GM19035 (cell line): ENCODE data around the gene WDR12.
"Not testable (repeated sequence)": the region's sequence is repeated elsewhere in the genome, so short reads cannot be mapped to it uniquely, and the experiment has no call there.

Experiments used
- ATAC-seq: cut with Tn5 transposase; IDR thresholded peaks from one replicate; pipeline ENCODE4 v1.9.1; 2021; ENCODE audit not compliant: unreplicated experiment

Gene WDR12

DNA sequence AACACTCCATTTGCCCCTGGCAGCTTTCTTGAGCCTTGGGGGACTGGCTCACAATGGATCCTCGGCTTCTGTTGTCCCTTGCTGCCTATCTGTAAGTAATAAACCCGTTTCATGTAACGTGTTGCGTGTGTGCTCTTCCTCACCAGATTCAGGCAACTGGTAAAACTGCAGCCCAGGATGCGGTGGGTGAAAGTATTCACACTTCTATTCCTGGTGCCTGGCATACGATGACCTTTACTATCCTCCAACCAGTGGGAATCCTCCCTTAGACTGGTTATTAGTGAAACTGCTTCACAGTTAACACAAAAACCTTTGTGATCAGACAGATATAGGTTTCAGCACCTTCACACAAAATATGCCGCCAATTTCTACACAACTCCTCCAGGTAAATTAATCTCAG lies 26.3 kb downstream of the WDR12 start:
- ATAC-seq, result no peak

DNA sequence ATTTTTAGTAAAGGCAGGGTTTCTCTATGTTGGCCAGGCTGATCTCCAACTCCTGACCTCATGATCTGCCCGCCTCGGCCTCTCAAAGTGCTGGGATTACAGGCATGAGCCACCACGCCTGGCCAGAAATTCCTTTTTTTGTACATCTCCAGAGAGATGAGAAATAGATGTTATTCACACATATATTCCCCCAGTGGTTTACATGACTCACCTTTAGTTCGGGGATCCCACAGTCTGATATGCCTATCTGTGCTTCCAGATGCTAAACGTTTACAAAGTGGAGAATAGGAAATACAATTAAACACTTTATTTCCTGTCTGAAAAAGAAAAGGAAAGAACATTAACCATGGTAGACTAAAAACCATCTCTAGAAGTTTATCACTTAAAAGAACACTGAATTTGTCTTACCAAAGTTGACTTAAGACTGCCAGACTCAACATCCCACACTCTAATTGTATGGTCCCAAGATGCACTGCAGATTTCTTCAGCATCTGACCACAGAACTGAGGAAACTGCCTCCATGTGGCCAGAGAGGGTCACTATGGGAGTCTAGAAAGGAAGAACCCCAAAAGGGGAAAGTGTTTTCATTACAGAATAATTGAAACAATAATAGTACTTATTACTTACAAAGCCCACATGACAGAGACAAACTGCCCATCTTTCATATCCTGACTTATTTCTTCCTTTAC lies 27.3 kb downstream of the WDR12 start:
- ATAC-seq, result no peak

DNA sequence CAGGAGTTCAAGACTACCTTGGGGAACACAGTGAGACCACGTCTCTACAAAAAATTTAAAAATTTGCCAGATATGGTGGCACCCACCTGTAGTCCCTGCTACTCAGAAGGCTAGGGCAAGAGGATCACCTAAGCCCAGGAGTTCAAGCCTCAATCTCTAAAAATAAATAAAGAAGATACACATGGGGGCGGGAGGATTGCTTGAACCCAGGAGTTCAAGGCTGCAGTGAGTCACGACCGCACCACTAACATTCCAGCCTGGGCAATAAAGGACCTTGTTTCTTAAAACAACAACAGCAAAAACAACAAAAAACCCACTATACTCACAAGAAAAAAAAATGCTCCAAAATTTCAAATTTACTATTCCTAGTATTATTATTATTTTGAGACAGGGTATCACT lies 29.9 kb downstream of the WDR12 start:
- no peak for ATAC-seq

DNA sequence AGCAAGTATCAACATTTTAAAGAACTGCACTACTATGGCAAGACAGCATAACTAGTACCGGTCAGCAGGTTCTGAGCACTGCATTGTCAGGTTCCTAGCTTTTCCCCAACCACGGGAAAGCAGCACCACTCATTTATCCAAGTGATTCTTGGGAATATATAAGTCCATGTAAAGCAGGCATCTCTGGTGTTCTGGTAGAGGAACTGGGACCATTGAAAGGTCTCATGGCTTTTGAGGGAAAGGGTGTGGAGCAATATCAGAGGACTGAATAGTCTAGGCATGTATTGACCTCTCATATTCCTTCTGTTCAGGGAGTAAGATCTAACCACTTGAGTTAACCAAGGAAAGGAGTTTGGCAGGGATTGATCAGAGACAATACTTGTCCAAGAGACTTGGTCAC lies 33.8 kb downstream of the WDR12 start:
- no peak for ATAC-seq

DNA sequence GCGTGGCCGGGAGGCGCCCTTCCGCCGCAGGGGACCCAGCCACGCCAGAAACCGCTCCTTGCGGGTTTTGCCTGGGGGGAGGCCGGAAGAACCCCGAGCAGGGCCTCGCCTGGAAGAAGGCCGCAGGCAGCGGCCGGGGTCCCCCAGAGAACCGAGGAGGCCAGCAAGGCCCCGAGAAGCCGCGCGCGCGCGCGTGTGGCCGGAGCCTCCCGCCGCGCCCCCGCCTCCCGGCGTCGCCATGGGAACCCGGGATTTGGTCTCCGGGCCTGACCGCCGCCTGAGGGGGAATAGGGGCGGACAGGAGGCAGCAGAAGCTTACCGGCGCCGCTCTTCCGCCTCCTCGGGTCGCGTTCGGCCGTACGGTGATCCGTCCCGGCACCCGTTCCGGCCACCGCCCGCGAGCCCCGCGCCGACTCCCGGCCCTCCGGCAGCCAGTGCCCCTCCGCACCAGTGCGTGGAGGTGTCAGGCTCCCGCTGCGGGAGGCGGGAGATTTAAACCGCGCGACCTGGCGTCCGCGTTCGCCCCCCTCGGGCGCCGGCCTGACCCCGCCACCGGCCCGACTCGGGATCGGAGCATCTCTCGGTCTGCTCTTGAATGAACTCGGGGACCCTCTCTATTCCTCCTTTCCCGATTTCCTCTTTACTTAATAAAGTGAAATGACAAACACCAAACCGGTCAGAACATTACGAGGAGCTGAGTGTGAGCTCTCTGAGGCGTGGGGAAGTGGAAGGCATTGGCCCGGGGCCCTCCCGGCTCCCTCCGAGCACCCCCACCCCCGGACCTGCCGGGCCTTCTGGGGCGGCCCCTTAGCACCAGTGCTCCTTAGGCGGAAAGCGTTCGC lies 40.0 kb downstream of the WDR12 start, which contains the start of gene ICA1L:
ICA1L (minus strand) TSS at position 467 of the 842 bp plus-strand sequence. CDS start 42,757 bp downstream, outside the sequence.
- peak; percentile 56 for ATAC-seq

DNA sequence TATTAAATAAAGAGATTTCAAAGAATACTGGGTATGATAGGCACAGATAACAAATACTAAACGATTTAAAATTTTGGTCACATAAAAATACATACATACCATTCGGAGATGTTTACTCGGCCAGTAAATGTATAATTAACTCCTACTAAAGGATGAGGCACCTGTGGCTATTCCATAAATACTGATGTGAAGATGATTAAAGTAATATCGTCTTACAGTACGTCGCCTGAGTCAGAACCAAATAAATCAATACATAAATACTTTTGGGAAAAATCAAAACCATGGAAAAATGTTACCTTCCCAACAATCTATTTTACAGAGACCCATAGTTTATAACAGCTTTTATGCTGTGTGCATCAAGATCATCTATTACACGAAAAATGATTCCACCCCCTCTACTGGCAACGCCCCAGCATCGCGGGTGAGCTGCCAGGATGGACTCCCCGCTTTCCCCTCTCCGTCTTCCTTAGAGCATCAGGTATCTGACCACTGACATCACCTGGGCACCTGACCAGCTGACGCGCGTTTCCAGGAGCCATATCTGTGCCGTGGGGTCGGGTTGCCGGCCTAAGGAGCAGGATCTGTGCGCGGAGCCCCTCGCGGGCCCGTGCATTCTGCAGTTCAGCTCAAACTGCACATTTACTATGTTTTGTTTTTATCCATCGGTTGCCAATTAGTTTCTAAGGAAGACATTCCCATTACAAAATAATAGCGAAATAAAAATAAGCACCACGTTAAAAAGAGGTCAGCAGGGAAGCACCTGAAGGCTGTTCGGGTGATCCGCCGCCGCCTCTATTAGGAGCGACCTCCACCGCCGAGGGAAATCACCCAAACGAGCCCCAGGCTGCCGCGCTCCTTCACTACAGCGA lies 40.8 kb downstream of the WDR12 start:
- ATAC-seq, result peak; percentile 81

DNA sequence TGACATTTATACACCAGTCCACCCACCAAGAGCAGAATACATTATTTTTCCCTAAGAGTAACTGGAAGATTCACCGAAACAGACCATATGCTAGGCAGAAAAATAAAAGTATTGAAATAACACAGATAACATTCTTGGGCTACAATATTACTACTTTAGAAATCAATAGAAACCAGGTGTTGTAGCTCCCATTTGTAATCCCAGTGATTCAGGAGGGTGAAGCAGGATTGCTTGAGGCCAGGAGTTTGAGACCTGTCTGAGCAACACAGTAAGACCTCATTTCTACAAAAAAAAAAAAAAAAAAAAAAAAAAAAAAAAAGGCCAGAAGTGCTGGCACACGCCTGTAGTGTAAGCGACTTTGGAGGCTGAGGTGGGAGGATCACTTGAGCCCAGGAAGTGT lies 49.5 kb downstream of the WDR12 start:
- ATAC-seq, result no peak

DNA sequence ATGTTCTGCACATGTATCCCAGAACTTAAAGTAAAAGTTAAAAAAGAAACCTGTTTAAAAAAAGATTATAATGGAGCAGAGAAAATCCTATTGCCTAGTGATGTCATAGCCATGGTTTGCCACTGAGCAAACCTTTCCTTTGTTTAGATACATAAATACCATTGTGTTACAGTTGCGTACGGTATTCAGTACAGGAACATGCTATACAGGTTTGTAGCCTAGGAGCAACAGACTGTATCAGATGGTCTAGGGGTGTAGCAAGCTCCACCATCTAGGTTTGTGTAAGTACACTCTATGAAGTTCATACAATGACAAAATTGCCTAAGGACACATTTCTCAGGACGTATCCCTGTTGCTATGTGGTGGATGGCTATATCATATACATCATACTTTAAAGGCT lies 52.9 kb downstream of the WDR12 start:
- no peak for ATAC-seq

DNA sequence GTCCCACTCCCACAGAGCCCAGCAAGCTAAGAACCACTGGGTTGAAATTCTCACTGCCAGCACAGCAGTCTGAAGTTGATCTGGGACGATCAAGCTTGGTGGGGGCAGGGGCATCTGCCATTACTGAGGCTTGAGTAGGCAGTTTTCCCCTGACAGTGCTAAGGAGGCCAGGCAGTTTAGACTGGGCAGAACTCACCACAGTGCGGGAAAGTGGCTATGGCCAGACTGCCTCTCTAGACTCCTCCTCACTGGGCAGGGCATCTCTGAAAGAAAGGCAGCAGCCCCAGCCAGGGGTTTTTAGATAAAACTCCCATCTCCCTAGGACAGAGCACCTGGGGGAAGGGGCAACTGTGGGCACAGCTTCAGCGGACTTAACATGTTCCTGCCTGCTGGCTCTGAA lies 62.1 kb downstream of the WDR12 start:
- not testable (repeated sequence) for ATAC-seq

DNA sequence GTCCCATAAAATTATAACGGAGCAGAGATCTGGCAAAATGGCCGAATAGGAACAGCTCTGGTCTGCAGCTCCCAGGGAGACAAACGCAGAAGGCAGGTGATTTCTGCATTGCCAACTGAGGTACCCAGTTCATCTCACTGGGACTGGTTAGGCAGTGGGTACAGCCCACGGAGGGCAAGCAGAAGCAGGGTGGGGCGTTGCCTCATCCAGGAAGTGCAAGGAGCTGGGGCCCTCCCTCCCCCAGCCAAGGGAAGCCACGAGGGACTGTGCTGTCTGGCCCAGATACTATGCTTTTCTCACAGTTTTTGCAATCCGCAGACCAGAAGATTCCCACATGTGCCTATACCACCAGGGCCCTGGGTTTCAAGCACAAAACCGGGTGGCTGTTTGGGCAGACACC lies 62.7 kb downstream of the WDR12 start:
- peak; percentile 31 for ATAC-seq

DNA sequence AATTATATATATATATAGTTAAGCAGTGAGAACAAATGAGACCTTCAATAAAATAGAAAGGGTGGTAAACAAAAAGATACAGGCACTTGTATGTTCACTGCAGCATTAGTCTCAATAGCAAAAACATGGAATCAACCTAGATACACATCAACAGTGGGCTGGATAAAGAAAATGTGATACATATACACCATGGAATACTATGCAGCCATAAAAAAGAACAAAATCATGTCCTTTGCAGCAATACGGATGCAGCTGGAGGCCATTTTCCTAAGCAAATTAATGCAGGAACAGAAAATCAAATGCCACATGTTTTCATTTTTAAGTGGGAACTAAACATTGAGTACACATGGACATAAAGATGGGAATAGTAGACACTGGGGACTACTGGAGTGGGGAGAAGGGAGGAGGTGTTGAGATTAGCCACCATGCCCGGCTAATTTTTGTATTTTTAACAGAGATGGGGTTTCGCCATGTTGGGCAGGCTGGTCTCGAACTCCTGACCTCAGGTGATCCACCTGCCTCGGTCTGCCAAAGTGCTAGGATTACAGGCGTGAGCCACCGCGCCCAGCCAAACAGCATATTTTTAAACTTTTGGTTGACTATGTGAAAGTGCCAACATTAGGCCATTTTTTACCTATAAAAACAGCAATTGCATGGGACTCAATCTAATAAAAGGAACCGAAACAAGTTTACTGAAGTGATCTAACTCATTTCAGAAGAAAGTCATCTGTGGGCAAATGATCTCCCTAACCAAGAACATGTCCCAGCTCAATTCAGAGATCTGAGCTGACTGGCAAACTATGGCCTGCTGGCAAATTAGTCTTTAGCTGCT lies 63.6 kb downstream of the WDR12 start:
- peak; percentile 70 for ATAC-seq

DNA sequence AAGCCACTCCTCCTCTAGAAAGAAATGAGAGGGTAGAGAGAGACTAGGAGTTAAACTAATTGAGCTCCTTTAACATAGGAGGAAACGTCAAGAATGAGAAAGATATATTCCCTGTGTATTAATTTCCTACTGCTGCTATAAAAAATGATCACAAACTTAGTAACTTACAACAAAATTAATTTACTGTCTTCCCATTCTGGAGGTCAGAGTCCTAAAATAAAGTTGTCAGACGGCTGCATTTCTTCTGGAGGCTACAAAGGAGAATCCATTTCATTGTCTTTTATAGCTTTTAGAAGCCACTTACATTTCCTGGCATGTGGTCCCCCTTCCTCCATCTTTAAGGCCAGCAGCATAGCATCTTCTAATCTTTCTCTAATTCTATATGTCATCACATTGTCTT lies 66.8 kb downstream of the WDR12 start:
- no peak for ATAC-seq

DNA sequence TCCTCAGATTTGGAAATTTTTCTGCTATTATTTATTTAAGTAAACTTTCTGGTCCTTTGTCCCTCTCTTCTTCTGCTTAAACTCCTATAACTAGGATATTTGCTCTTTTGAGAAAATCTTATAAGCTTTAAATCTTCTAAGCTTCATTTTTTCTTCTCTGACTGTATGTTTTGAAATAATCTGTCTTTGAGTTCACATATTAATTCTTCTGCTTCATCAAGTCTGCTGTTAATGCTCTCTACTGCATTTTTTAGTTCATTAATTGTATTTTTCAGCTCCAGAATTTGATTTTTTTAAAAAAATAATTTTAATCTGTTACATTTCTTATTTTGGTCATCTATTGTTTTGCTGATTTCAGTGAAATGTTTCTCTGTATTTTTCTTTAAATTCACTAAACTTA lies 68.8 kb downstream of the WDR12 start:
- ATAC-seq, result no peak

DNA sequence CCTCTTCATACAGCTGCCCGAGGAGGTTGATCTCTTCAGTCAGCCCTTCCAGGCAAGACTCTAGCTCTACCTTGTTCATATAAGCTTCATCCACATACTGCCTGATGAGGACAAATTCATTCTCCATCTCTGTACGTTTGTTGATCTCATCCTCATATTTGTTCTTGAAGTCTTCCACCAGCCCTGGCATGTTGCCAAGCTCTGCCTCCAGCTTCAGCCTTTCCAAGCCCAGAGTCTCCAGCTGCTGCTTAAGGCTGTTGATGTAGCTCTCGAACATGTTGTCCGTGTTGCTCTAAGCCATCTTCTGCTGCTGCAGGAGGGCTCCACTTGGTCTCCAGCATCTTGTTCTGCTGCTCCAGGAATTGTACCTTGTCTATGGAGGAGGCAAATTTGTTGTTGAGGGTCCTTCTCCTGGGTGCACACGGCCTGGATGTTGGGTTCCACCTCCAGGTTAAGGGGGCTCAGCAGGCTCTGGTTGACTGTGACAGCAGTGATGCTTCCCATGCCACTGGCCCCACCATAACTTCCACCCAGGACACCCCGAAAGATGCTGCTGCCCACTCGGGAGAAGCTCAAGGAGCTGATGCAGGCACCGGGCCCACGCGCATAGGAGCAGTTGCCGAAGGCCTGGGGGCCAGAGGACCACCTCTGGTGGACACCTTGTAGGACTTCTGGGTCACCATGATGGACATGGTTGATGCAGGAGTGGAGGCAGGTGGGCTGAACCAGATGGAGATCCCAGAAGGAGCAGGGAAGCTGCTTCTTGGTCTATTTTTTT lies 70.2 kb downstream of the WDR12 start:
- no peak for ATAC-seq

DNA sequence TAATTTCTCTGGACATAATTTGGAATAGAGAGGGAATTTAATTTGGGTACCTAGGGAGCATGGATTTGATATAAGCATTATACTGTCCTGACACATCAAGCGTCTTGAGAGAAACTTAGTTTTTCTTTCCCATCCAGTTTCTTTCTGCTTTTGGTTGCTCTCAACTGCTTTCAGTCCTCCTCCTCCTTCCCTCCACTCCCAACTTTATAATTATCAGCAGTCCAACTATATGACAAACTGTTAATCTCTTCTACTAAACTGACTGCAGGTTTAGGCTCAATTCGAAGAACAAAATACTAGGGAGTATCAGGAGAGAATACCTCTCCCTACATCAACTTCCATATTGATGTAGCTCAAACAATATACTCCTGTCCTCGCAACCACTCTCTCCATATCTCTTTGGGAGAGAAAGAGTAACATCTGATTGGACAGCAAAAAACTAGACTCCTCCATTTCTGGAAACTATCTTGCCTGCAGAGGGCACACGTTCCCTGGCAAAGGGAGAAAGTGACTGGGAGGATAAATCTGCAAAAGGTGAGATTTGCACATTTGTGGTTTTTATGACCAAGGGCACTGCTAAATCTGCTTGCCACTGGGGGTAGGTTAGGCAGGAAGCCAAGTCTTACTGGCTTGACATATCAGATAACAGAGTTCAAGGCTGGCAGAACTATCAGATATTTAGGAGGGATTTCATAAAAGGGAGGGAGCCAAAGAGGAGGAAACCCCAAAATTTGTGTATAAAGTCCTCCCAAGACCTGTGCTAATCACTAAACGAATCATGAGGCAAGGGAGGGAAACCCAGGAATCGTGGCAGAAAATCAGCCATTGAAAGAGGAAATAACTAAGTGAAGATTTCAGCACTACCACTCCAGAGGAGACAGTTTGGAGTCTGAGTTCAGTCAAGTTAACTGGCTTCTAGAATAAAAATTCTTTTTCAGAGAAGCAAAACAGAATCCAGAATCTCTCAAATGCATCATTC lies 79.9 kb downstream of the WDR12 start:
- ATAC-seq, result no peak

DNA sequence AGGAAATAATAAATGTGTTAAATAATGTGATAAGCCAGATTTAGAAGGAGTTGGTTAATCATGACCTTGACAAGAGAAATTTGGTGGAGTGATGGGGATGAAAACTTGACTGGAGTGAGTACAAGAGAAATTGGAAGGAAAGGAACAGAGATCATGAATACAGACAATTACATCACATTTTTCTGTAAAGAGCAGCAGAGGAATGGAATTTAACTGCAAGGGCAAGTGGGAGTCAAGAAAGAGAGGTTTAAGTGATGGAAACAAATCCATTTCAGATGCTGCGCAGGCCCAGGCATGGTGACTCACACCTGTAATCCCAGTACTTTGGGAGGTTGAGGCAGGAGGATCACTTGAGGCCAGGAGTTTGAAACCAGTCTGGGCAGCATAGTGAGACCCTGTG lies 86.6 kb downstream of the WDR12 start:
- no peak for ATAC-seq
